NCI-H2227 (cell line): ENCODE measurements around the gene IFT43.

Experiments
- DNase-seq: peaks from one replicate; lab custom pipeline; 2025; ENCODE audit not compliant: unreplicated experiment; lab: John Stamatoyannopoulos, UW

The IFT43 gene

DNA sequence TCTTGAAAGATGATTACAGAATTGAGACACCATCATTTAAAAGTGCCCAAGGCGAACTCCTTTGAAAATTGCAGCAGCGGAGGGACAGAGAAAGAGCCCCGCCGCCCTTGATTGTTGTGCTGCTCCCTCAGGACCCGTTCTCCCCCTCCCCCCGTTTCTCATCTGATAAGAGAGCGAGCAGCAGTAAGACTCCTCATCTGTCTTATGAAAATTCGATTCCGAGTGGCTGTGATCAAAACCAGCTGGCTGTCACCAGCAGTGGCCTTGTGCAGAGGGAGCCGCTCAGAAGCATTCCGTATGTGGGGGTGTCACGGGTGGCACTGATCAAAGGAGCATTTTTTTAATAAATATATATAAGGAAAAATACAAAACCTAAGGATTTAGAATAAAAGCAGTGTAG, 88.2 kb downstream of the IFT43 start:
- no peak for DNase-seq

DNA sequence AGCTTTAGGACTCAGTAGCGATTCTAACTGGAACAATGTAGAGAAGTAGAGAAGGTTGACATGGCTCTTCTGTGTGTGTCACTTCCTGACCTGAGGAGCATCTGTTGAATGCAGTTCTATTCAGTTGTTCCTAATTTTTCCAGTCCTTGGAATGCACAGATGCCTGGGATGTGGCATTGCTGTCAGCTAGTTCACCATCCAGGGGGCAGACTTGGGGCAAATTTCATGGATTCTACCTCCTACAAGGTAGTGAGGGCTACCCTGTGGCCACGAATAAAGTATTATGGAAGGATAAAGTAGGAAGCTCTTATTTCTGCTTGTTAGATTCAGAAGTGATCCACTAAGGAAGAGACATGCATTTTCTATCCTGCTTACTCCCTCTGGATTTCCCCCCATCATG, 91.8 kb downstream of the IFT43 start:
- no peak for DNase-seq

DNA sequence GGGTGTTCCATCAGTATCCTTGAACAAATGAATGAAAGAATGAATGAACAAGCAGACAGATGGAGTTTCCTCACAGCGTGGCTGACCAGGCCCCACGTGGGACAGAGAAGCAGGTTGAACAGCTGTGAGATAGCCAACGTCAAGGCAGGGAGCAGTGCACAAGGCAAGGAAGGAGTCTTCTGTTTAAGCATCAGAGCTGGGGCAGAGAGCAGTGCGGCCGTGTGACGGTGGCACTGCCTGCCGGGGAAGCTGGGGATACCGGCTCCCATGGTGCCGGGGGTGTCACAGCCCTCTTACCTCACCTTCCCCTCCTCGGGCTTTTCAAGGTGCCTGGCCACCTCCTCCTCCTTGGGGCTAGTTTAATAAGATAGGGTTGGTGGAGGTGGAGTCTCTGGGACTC, 92.9 kb downstream of the IFT43 start:
- DNase-seq, result no peak

DNA sequence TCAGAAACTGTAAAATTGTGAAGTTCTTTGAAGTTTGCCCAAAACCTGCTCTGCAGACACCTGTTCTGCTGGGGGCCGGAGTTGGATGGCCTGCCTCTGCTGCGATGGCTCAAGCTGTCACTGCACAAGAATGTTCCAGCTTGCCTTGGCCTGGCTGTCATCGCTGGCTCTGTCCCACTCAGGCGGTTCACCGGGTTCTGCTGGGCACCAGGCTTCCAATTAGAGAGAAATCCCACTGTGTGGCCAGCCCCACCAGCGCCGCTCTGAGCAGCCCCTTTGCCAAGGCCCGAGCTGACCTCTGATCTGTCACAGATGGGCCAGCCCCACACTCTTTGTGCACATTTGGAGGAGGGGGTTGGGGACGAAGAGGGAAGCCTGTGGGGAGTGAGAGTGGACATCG, 94.5 kb downstream of the IFT43 start:
- DNase-seq, result no peak

DNA sequence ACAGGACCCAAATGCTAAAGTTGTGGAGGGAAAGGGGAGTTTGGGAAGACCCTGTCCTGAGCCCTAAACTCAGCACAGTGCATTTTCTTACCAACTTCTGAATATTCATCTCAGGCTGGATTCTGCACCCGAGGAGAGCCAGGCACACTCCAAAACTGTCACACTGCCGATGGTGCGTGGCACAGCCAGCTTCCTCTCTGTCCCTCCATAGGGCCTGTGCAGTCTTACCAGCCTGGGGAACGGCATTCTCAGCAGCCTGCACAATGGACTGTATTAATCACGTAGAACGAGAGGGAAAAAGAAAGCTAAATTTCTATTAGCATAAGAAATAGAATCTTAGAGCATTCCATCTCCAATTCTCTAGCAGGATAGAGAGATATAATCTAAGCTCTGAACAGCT, 94.9 kb downstream of the IFT43 start:
- DNase-seq, result no peak

DNA sequence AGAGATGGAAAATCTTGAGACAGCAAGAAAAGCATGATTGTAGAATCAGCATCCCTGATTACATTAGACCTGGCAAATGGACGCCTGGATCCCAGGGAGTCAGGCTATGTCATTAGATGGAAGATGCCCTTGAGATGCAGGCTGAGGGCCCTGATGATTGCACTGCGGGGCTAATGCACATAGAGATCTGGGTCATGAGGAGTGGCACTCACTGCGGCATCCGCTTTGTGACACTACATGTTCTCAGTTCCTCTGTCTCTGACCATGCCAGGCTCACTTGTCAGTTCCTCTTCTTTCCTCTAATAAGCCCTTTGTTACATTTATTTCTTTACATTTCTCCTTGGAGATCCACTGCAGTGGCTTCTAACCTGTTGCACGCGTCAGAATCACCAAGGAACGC, 96.1 kb downstream of the IFT43 start:
- no peak for DNase-seq

DNA sequence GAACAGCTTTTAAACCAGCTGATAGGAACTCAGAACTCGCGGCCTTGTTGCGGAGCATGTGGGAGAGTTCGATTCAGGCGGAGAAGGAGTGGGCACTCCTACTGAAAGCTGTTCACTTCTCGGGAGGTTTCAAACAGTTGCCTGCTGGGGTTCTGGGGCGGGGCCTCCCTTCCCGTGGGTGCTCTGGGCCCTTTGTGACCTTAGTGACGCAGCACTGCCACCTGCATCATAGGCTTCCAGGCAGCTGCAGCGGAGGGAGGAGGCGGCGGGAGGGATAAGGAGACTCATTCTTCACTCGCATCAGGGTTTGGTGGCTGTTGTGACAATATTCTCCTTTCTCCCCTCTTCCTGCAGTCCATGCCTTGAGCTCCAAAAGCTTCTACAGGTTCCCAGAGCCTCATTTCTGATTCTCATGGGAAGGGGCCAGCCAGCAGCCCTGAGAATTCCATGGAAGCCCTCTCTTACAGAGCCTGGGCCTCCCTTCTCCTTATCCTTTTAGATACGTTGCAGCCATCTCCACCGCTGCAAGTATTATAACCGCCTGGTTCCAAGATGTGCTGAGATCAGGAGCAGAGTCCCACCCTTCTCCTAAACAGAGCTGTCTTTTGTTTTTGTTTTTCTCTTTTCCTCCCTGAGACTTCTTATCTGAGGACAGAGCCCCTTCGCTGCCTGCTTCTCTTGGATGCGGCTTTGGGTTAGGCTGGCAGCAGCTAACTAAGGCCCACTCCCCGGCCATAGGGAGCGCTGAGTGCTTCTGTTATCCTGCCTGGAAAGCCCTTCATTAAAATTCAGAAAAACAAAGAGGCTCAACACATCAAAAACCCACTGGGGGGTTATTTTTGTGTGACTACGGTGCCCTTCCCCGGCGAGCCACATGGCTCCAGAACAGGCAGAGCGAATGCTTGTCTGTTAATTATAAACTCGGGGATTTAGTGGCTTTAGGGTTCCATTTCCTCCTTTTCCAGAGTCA, 98.5 kb downstream of the IFT43 start:
- no peak for DNase-seq

DNA sequence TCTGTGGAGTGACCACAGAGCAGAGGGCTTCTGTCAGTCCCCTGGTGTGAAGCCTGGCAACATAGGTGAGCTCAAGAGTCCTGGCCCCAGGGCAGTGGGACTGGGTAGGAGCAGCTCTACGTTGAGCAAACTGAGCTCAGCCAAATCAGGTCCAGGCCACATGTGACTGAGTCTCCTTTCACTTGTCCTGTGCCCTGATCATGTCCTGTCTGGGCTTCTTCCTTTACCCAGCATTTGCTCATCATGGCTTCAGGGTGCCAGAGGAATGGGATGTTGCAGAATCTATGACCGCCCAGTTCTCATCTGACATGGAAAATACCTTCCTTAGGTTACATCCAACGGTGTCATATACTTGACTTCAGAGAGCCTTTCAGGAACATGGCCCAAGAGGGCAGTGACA, 99.8 kb downstream of the IFT43 start:
- DNase-seq, result no peak

DNA sequence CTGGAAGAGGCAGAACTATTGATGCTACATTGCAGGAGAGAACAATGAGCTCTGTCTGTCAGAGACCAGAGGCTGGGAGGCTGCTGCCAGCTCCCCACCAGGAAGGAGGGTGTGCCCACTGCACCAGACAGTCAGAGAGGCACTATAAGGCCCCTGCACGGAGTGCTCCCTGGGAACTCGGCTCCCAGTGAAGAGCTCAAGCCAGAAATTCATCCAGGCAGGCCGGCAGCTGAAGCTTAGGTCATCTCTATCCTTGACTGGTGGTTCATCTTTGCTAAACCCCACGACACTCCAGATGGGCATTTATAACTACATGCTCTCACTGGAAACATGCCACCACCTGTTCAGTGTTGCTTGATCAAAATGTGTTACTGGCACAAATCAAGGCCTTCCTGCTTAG, 101.1 kb downstream of the IFT43 start:
- no peak for DNase-seq

DNA sequence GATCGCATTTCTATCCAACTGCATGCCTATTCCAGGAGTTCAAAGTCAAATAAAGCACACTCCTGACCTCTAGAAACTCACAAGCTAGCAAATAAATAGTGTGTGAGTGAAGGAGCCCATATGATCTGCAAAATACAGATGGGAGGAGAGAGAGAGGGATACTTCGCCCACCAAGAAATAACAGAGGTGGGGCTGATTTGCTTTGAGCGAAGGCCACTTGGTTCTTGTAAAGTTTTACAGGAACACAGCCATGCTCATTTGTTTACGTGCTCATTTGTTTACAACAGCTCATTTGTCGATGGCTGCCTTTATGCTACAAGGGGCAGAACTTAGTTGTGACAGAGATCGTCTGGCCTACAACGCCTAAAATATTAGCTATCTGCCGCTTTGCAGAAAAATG, 102.8 kb downstream of the IFT43 start:
- DNase-seq, result no peak

DNA sequence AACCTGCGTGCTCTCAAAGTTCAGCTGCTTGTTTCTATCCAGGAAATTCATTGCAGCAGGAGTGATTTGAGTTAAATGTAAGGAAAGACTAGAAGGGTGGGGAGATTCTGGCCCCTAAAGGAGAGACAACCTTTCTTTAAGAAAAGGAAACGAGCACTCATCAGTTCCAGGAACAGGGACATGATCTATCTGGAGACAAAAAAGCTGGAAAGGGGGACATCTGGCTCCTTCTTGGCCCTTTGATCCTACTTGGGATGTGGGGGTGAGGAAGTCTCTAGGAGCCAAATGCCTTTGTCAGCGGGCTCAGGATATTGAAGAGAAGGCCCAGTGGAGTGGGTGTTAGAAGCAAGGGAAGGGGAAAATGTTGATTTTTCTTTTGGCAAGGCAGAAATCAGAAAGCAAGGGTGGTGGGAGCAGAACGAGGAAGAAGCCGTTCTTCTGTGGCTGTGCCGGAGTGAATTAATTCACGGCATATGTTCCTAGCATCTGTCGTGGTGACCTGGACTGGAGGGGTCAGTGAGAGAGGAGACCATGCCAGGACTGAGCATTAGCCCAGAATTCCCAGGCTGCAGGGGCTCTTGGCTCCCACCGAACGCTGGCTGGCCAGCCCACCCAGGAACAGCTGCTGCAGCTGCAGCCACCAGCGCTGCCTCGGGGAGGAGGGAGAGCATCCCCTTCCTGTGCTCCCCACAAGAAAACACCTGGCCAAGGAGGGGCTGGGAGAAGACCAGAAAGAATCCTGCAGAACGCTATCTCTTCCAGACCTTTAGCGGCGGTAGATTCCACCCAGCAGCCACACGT, 103.4 kb downstream of the IFT43 start:
- no peak for DNase-seq

DNA sequence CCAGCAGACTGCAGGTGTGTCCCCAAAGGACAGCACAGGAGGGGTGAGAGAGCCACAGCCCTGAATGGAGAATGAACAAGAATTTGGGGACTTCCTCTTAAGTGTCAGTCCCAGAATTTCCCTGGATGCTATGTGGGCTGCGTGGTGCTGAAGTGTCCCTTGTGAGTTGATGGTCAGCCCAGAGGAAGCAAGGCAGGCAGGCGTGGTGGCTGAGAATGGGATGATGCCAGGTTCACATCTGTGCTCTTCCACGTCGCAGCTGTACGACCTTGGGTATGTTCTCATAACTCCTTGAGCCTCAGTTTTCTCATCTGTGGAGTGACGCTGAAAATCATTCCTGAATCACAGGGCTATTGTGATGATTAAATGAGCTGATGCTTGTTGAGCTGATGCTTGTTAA, 104.0 kb downstream of the IFT43 start:
- no peak for DNase-seq

DNA sequence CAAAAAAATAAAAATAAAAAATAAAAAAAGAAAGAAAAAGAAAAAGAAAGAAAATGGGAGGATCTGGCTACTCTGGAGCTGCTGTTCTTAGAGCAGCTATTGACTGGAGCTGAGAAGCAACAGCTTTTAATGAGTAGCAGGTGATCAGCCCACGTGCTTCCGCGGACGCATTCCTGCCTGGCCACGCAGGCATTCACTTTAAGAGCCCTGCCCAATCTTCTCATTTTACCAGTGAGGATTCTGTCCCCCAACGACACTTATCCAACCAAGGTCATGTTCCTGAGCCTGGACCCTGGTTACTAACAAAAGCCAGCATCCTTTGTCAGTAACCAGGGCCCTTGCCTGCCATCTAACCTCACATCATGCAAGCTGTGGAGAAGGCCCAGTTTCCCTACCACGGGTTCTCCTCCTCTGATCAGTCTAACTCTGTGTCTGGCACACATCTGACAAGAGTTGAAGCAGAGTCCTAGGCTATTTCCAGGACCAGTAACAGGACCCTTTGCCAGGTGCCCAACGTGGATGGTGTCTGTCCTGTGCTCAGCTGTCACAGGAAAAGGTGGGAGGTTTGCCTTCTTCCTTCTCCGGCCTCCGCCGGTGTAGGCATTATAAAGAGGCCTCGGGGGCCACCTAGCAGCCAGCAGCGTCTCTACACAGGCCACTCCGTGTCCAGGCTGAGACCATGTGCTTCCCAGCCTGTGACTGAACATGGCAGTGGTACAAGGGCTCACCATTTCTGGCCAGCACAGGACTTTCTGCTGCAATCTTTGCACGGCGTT, 105.2 kb downstream of the IFT43 start:
- no peak for DNase-seq

DNA sequence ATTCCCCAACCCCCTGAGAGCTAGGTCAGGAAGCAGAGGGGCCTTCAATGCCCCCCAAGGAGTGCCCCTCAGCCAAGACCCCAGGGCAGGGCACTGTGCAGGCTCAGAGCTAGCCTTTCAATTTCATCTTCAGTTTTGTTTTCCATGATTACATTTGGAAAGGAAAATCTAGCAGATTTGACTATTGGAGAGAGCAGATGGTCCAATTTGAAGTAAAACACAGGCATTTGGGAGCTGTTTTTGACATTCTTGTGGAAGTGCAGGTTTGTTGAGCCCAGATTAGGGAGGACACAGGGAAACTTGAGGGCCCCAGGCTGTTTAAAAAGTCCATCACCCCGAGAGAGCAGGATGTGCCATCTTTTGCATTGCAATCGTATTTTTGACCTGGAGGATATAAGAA, 107.5 kb downstream of the IFT43 start:
- no peak for DNase-seq

DNA sequence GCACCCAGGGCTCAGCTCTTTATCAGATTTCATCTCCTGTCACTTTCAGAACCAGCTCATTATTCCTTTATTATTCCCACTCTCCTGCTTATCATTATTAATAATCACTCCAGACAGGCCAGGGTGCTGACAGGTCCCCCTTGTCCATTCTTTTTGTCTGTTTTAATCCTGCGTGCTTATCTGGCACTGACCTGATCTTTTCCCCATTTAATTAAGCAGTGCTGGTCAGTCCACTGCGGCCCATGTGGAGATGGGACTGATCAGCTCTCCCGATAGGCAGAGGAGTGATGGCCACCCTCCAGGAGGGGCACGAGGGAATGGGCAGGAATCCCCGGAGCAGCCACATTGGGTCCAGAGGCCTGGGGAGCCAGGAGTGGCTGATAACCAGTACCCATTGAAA, 110.7 kb downstream of the IFT43 start:
- DNase-seq, result no peak

DNA sequence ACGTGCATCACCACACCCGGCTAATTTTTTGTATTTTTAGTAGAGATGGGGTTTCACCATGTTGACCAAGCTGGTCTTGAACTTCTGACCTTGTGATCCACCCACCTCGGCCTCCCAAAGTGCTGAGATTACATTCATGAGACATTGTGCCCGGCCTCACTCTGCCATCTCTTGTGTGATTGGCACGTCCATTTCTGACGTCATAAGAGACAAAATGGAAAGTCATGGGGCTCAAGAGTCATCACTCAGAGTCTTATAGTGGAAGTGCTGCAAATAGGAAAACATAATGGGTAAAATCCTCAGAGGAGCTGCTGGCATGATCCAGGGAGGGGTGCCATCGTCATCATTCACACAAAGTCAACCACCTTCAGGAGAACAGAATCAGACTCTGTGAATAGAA, 112.0 kb downstream of the IFT43 start:
- peak; percentile 32 for DNase-seq

DNA sequence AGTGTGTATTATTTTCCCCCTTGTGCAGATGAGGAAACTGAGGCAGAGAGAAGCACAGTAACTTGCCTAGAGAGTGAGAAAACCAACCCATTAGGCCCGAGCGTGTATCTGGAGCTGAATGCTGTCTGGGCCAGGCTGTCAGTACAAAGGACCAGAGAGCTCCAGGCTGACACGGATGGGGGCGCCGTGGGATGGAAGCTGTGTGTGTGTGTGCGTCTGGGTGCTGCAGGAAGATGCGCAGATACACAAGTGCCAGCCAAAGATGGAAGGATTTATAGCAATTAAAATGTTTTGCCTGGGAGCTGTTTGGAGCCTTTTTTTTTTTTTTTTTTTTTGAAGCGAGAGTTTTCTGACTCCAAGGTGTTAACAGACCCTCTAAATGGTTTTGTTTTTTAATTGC, 112.5 kb downstream of the IFT43 start:
- peak; percentile 14 for DNase-seq

DNA sequence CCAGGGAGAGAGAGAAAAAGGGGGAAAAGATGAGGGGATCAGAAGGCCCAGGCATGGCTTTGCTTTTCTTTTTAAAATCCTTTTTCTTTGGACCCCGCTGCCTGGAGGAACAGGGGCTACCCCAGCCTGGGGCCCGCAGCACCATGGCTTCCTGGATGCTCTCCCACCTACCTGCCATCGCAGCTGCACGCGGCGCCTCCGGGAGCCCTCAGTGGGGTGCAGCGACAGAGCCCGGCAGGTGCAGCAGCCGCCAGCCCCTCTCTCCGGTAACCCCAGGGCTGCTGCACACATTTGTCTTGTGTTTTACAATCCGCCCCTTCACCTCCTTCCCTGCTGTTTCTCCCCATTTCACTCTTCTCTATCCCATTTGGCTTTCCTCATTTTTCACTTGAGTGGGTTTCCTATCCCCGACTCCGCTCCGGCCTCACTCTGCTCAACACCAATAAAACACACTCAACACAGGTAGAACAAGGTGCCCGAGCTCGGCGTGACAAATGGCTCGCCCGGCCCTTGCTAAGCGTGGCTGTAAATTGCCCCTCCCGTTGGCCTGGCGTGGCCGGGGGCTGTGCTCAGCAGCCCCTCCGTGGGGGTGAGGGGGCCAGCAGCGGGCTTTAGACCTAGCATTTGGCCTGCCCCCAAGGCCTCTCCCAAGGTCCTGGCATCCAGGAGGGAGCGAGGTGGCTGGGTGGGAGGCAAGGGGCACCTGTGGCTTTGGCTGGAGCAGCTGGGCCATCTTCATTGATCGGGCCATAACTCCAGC, 113.5 kb downstream of the IFT43 start:
- no peak for DNase-seq

DNA sequence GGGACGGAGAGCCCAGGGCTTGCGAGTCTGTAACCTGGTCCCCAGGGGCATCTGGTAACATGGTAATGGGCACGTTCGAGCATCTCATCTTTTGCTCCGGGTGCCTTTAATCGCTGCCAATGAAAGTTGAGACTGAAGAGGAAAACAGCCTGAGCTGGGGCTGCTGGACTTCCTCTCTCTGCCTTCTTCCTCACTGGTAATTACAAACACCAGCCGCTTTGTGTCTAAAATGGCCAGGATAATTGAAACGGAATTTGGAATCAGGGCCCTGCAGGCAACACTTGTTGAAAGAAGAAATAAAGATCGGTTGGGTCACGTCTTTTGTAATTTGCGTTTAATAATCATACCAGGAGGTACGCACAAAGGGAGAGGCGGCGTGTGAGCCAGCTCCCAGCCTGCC, 114.7 kb downstream of the IFT43 start:
- peak; percentile 47 for DNase-seq
